ENCODE measurements around the gene TMEM94. TPM values are rescaled to one million over a fixed set of nuclear protein-coding genes. Genes with fewer than 3 reads are reported as not detected.

Gene TMEM94
- total and polyA plus RNA-seq, 2 of the 13 experiments (the other 11 are each of a cell fraction or from before 2014, with no cell fraction given) = 32.6 to 134 TPM

- TF ChIP-seq ZSCAN31 (CRISPR knock-in tag; IDR thresholded peaks at IDR 0.05; ENCODE audit: low read depth) (0 out of 2 replicates have a peak, but pooled peaks have one; percentile 45), MED1 (CRISPR knock-in tag; IDR thresholded peaks at IDR 0.05) (peak; percentile 88), CHD4 (IDR thresholded peaks at IDR 0.05; ENCODE audit: borderline replicate concordance, low read length) (peak; percentile 56; the same call in 1 of the 2 replicates), ZNF670 (CRISPR knock-in tag; IDR thresholded peaks at IDR 0.05; ENCODE audit: borderline replicate concordance) (no peak), ZNF431 (CRISPR knock-in tag; IDR thresholded peaks at IDR 0.05; ENCODE audit: borderline replicate concordance, low read depth) (no peak), ZNF558 (CRISPR knock-in tag; IDR thresholded peaks at IDR 0.05; ENCODE audit: borderline replicate concordance) (no peak), TBL1XR1 (IDR thresholded peaks at IDR 0.05; ENCODE audit: borderline replicate concordance, low read length, partially characterized antibody) (peak; percentile 54), ZNF512 (CRISPR knock-in tag; IDR thresholded peaks at IDR 0.05) (0 out of 2 replicates have a peak, but pooled peaks have one; percentile 20), ARID5B (CRISPR knock-in tag; IDR thresholded peaks at IDR 0.05) (peak; percentile 84), GMEB2 (CRISPR knock-in tag; IDR thresholded peaks at IDR 0.05; ENCODE audit: low read depth) (no peak), ZNF44 (CRISPR knock-in tag; IDR thresholded peaks at IDR 0.05) (peak; percentile 50; the same call in 1 of the 2 replicates), ATF1 (CRISPR knock-in tag; IDR thresholded peaks at IDR 0.05) (no peak), SPEN (CRISPR knock-in tag; IDR thresholded peaks at IDR 0.05; ENCODE audit: low read depth) (peak; percentile 57; the same call in 1 of the 2 replicates), ZNF660 (CRISPR knock-in tag; IDR thresholded peaks at IDR 0.05; ENCODE audit: borderline replicate concordance, low read depth) (no peak), ZNF687 (CRISPR knock-in tag; IDR thresholded peaks at IDR 0.05) (no peak), HOXA7 (CRISPR knock-in tag; IDR thresholded peaks at IDR 0.05) (no peak), ZNF776 (CRISPR knock-in tag; IDR thresholded peaks at IDR 0.05) (no peak), MED8 (CRISPR knock-in tag; IDR thresholded peaks at IDR 0.05; ENCODE audit: insufficient replicate concordance) (no peak)
These were observed 3.3 kb downstream of the TMEM94 start (continued) for GRCh38 chr17:75459590-75460267.

All from HepG2 (cell line).